IMR-90 (cell line): Measurements from ENCODE around the gene SCARB1.

ENCODE experiments used
- FOS ChIP-seq: fragments of 150-350 bp; IDR thresholded peaks from 2 replicates; pipeline ENCODE4 v1.6.1; 2016; ENCODE audit warnings: low read depth, low read length
- MXI1 ChIP-seq: IDR thresholded peaks from 2 replicates; pipeline ENCODE4 v1.6.1; 2012; ENCODE audit warnings: low read depth, mild to moderate bottlenecking, low read length, moderate library complexity, borderline replicate concordance
- NFE2L2 ChIP-seq: fragments of 150-350 bp; IDR thresholded peaks from 2 replicates; pipeline ENCODE4 v1.6.1; 2016; ENCODE audit warnings: low read depth, mild to moderate bottlenecking, low read length
- POLR2A ChIP-seq: IDR thresholded peaks from 2 replicates; pipeline ENCODE4 v1.6.1; 2012; ENCODE audit warnings: mild to moderate bottlenecking, low read depth, low read length
- RFX5 ChIP-seq: IDR thresholded peaks from 2 replicates; pipeline ENCODE4 v1.8.0; 2012; ENCODE audit warnings: low read depth, mild to moderate bottlenecking, low read length, moderate library complexity
- SMC3 ChIP-seq: fragments of 150-350 bp; IDR thresholded peaks from 2 replicates; pipeline ENCODE4 v1.6.1; 2016; ENCODE audit warnings: low read depth, mild to moderate bottlenecking, antibody characterized with exemption, low read length, moderate library complexity
- TF ChIP-seq, protein P1 (sequence below): conservative IDR thresholded peaks from 2 replicates; pipeline ENCODE4 v1.5.1; 2012; ENCODE audit warnings: mild to moderate bottlenecking, low read depth, low read length, improper control_type of control experiment
- TF ChIP-seq, protein P2 (sequence below): fragments of 150-350 bp; IDR thresholded peaks from 2 replicates; pipeline ENCODE4 v1.6.1; 2016; ENCODE audit warnings: low read depth, mild to moderate bottlenecking, low read length, moderate library complexity, borderline replicate concordance

GRCh38 chr12:124847113-124848074, 16.3 kb downstream of the SCARB1 start:
- TF ChIP-seq NFE2L2 (no peak), RFX5 (no peak), SMC3 (no peak), POLR2A (no peak), FOS (no peak), MXI1 (no peak)
- TF ChIP-seq, protein P1, sequence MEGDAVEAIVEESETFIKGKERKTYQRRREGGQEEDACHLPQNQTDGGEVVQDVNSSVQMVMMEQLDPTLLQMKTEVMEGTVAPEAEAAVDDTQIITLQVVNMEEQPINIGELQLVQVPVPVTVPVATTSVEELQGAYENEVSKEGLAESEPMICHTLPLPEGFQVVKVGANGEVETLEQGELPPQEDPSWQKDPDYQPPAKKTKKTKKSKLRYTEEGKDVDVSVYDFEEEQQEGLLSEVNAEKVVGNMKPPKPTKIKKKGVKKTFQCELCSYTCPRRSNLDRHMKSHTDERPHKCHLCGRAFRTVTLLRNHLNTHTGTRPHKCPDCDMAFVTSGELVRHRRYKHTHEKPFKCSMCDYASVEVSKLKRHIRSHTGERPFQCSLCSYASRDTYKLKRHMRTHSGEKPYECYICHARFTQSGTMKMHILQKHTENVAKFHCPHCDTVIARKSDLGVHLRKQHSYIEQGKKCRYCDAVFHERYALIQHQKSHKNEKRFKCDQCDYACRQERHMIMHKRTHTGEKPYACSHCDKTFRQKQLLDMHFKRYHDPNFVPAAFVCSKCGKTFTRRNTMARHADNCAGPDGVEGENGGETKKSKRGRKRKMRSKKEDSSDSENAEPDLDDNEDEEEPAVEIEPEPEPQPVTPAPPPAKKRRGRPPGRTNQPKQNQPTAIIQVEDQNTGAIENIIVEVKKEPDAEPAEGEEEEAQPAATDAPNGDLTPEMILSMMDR, result no peak
- TF ChIP-seq, protein P2, sequence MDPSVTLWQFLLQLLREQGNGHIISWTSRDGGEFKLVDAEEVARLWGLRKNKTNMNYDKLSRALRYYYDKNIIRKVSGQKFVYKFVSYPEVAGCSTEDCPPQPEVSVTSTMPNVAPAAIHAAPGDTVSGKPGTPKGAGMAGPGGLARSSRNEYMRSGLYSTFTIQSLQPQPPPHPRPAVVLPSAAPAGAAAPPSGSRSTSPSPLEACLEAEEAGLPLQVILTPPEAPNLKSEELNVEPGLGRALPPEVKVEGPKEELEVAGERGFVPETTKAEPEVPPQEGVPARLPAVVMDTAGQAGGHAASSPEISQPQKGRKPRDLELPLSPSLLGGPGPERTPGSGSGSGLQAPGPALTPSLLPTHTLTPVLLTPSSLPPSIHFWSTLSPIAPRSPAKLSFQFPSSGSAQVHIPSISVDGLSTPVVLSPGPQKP, result no peak
